GM12875 (cell line): ENCODE data around the gene AIFM2.

Source experiments
- H3K4me3 ChIP-seq: one replicate; pipeline ENCODE4 v1.5.1; 2011; ENCODE audit warnings: low read depth, low read length, control low read depth
- TF ChIP-seq, protein P1 (sequence below): IDR thresholded peaks from 2 replicates; pipeline ENCODE4 v1.5.1; 2011; ENCODE audit warnings: low read depth, mild to moderate bottlenecking, control low read depth, inconsistent platforms, low read length, moderate library complexity, borderline replicate concordance; ENCODE audit not compliant: insufficient read depth

Gene AIFM2

DNA sequence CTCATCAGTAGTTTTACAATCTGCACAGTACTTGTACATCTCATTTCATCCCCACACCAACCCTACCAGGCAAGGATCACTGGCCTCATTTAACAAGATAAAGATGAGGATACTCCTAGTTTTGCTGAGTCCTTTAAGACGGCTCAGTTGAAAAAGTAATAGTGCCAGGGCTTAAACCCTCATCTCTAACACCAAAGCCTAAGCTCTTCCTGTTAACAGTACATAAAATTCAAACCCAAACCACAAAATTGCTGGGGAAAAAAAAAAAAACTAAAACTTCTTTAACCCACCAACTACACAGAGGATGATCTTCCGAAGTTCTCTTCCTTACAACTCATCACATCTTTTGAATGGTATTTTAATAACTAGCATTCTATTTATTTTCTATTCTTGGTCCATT is 36.4 kb upstream of the AIFM2 start:
- no peak overlapping the region for H3K4me3 ChIP-seq
- TF ChIP-seq, protein P1, sequence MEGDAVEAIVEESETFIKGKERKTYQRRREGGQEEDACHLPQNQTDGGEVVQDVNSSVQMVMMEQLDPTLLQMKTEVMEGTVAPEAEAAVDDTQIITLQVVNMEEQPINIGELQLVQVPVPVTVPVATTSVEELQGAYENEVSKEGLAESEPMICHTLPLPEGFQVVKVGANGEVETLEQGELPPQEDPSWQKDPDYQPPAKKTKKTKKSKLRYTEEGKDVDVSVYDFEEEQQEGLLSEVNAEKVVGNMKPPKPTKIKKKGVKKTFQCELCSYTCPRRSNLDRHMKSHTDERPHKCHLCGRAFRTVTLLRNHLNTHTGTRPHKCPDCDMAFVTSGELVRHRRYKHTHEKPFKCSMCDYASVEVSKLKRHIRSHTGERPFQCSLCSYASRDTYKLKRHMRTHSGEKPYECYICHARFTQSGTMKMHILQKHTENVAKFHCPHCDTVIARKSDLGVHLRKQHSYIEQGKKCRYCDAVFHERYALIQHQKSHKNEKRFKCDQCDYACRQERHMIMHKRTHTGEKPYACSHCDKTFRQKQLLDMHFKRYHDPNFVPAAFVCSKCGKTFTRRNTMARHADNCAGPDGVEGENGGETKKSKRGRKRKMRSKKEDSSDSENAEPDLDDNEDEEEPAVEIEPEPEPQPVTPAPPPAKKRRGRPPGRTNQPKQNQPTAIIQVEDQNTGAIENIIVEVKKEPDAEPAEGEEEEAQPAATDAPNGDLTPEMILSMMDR: no peak

DNA sequence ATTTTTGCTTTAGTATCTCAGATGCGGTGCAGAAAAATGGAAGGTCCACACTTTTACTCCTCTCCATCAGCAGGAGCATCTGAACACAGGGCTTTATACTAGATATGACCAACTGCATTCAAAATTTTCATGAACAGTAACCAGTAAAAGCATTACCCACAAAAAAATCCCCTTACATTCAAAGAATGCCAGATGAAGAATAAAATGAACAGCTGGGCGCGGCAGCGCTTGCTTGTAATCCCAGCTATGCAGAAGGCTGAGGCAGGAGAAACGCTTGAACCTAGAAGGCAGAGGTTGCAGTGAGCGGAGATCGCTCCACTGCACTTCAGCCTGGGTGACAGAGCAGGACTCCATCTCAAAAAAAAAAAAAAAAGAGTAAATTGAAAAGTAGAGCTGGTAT is 34.6 kb upstream of the AIFM2 start:
- H3K4me3 ChIP-seq: no peak overlapping the region
- TF ChIP-seq, protein P1: no peak

- TF ChIP-seq, protein P1: no peak
- no peak overlapping the region for H3K4me3 ChIP-seq
These were observed 33.8 kb upstream of the AIFM2 start for GRCh38 chr10:70166394-70166793.

DNA sequence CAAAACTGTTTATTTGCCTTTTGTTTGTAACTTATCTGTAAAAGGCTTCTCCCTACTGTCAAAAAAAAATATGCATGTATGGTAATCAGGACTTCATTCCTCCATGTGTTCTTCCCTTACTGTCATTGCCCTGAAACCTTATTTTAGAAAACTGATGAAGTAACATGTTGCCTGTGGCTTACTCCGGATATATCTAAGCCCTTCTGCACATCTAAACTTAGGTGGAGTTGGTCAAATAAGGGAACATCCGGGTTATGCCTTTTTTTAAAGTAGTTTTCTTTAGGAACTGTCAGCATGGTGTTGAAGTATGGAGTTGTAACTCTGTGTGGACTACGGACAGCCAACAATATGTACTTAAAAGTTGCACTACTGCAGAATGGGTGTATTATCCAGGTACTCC is 31.5 kb upstream of the AIFM2 start:
- TF ChIP-seq, protein P1: no peak
- H3K4me3 ChIP-seq: no peak overlapping the region

- TF ChIP-seq, protein P1: no peak
- H3K4me3 ChIP-seq: no peak overlapping the region
These were observed 30.8 kb upstream of the AIFM2 start for GRCh38 chr10:70163448-70163847.

DNA sequence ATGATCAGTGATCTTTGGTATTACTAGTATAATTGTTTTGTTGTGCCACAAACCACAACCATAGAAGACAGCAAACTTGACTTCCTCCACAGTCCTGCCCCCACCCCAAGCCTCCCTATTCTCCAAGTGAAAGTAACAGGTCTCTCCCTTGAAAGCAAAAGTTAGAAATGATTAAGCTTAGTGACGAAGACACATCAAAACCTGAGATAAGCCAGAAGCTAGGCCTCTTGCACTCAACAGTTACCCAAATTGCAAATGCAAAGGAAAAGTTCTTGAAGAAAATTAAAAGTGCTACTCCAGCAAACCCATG is 30.2 kb upstream of the AIFM2 start:
- TF ChIP-seq, protein P1: no peak
- no peak overlapping the region for H3K4me3 ChIP-seq

- TF ChIP-seq, protein P1: no peak
- no peak overlapping the region for H3K4me3 ChIP-seq
These were observed 29.7 kb upstream of the AIFM2 start for GRCh38 chr10:70162151-70162891.
